Hematopoietic multipotent progenitor cell treated with erythropoietin and hydrocortisone succinate and interleukin-3 and kit ligand, for 17 days (in vitro differentiated cells): ENCODE measurements around the gene ZXDC.

Experiments used
- DNase-seq: peaks from one replicate; pipeline ENCODE4 v3.0.0-alpha.2; 2015; ENCODE audit warnings: low spot score

Gene ZXDC

DNA sequence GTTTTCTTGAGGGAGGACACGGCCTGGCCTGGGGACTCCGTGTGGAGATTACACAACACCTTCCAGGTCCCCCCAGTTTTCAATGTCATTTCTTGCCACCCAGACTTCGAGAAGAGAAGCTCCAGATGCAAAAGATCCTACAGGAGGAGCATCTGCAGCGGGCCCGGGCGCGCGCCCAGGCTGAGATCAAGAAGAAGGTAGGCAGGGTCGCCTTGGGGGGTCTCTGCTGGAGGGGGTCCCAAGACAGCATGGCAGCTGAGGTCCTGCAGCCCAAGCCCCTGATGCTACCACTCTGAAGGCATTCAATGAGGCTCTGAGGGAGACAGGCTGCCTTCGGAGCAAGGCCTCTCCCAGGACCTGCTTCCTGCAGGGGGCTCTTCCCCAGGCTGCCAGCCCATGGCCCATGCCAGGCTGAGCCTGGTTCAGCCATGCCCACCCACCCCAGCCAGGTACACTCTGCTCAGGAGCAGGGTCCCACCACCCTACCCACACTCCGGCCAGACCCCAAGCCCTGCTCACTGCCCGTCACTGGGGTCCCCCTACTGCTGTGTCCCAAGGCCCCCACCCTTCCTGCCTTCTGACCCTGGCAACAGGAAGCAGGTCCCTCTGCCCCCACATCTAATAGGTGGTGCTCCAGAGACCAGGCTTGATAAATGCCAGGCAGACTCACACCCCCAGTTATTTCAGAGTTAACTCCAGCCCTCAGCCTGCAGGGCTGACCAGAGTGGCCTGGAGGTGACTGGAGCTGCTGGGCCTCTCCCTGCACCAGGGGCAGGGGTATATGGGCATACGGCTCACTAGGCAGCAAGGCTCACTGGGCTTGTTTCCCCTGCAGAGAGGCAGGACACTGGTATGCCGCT lies 40.0 kb downstream of the ZXDC start:
- no peak for DNase-seq

DNA sequence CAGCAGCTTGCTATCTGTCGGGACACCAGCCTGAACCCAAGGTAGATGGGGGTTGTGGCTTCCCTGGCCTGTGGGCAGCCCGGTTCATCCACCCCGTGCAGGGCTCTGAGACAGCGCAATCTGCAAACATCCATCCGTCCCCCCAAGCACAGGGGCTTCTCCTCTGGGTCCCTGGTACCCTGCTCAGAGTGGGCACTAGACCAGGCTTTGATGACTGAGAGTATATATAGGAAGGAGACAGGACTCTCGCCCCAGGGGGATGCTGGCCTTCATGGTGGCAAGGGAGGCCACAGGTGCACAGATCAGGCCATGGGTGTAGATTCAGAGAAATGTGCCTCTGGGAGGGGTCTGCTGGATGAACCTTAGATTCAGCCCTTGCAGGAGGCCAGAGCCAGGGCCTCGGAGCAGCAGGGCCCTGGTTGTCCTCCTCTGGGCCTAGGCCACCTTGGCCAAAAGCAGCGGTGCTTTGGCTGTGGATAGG lies 40.7 kb downstream of the ZXDC start:
- DNase-seq = no peak

DNA sequence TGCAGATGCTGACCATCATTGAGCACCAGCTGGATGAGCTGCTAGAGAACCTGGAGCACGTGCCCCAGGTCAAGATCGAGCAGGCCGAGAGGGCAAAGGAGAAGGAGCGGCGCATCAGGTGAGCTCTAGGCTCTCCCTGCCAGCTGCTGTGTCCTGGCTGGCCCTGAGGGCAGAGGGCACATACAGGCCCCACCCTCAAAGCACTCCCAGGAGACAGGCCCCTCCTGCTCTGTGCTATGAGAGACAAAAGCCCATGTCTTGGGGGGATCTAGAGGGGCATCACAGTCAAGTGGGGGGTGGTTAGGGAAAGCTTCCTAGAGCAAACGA lies 41.5 kb downstream of the ZXDC start:
- DNase-seq = no peak

DNA sequence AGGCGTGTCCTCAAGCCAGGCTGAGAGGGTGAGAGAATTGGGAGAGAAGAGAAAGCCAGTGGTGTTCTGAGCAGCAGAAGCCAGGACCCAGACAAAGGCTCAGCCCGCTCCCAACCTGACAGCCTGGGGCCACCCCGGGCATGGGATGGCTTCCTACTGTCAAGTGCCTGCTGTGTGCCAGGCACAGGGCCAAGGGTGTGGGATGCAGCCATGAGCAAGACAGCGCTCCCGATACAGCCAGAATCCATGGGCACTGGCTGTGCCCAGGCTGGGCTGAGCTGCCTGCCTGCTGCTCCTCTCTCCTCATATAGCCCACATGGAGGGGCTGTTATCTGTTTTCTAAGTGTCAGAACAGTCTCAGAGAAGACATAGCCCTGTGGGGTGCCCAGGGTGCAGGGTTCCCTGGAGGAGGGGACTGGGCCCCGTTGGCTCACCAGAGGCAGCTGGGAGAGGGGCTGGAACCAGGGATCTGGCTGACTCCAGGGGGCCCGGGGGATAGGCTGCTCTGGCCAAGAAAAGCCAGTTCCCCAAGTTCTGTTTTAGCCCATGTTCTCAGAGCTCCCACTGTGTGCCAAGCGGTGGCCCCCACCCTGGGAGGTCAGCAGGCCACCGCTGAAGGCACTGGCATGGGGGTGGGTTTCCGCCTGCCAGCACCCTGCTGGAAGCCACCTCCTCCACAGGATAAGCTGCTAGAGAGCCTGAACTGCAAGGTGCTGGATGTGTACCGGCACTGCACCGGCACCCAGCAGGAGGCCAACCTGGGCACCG lies 42.0 kb downstream of the ZXDC start:
- DNase-seq = no peak

DNA sequence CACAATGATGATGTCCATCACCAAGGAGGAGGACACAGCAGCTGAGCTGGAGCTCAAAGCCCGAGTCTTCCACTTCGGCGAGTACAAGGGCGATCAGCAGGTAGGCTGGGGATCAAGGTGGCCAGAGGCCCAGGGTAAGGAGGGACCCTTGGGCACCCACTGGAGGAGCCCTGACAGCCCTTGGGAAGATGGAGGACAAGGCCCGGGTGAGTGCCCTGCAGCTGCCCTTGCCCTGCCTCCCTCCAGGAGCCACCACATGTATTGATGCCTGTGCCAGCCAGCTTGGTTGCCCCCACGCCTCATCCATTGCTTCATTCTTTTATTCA lies 42.6 kb downstream of the ZXDC start:
- no peak for DNase-seq

DNA sequence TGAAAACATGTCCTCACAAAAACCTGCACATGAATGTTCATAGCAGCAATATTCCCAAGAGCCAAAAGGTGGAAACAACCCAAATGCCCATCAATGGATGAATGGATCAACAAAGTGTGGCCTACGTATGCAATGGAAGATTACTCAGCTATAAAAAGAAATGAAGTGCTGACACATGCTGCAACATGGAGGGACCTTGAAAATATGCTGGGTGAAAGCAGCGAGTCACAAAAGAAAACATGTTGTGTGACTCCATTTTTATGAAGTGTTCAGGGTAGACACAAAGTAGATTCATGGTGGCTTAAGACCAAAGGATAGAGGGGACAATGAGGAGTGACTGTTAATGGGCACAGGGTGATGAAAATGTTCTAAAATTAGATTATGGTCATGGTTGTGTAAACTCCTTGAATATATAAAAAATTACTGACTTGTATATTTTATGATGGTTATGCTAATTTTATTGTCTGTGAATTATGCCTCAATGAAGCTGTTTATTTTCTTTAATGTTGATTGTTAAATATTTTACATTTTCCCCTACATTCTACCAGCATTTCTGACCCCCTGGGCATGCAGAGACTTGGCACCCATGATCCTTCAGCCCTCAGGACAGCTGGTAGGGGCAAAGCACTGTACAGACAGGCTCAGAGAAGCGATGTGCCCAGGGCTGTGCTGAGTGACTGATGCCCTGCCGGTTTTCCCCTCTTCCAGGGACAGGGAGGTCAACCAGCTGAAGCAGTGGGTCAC lies 43.2 kb downstream of the ZXDC start:
- DNase-seq = no peak

DNA sequence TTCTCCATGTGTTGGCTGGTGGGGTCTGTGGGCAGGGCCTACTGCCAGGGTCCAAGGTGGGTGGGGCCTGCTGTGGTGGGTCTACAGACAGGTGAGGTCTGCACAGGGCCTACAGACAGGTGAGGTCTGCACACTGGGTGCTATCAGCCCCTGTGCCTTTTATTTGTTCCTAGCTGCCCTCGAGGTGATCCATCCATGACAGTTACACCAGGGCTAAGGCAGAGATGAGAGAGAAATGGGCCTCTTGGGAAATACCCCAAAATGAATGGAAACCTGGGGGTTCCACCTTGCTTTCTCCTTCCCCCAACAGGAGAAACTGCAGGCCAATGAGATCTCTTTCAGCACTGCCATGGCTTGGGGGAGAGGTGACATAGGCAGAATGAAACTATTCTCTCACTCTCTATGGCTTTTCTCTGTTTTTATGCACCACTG lies 44.6 kb downstream of the ZXDC start:
- no peak for DNase-seq

DNA sequence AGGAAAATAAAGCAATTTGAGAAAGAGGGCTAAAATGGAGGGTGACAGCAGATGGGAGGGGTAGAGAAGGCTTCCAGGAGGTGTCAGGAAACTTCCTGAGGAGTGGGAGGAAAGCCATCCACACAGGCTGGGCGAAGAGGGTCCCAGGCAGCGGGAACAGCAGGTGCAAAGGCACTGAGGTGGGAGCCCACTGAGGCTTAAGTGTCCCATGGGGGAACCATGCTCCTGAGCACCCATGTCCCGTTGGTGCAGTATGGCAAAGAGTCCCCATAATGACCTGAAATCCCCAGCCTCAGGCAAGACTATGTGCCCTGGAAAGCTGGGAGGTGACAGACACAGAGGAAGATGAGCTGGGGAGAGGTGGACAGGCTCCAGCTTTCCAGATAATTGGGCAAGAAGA lies 50.9 kb downstream of the ZXDC start:
- no peak for DNase-seq

DNA sequence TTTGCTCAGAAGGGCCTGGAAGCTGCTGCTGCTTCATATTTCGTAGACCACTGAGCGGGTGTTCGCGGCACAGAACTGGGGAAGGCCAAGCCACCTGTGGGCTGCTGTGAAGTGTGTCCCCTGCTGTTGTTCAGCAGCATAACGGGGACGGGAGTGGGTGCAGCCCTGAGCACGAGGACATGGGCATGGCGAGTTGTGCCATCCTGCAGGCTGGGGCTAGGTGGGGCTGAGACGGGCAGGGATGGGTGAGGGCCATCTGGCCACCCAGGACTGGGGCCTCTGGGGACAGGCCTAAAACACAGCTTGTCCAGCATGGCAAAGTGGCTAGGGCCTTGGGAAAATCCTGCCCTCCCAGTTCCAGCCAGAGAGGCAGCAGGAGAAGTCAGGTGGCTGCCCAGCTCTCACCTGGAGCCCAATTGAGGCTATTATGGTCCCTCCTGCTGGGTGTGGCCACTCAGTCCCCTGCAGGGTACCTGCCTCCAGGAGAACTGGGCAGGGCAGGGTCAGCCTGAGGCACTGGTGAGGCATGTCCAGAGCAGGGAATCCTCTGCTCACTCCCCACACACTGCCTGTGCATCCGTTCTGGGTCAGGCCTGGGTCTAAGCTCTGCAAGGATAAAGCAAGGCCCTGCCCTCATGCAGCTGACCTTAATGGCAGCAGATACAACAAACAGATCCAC lies 51.5 kb downstream of the ZXDC start:
- no peak for DNase-seq

DNA sequence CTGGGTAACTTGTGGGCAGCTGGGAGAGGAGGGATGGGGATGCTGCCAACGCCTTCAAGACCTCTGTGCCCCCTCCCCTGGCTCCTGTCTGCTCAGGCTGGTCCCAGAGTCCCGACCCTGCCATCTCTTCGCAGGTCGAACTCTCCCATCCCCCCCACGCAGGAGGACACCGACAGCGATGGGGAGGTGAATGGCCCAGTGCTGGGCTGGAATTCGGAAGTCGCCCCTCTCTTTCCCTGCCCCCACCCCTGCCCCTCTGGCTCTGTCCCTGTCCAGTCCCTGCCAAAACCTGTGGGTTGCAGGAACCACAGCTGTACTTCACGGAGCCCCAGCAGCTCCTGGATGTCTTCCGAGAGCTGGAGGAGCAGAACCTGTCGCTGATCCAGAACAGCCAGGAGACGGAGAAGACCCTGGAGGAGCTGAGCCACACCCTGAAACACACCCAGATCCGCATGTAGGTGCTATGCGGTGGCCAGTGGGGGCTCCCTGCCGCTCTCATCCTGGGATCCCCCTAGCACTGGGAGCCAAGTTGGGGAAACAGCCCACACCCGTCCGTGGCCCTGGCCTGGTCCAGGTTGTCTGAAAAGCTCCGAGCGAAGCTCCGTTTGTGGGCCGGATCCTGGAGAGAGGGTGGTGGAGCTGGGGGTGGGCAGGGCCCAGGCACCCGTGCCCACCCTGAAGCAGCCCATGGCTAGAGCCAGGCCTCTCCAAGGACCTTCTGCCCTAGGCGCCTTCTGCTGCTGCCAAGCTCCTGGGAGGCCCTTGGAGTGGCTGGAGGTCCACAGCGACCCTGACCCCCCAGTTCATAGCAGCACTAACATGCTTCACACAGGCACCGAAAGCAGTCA lies 52.3 kb downstream of the ZXDC start:
- DNase-seq = no peak

DNA sequence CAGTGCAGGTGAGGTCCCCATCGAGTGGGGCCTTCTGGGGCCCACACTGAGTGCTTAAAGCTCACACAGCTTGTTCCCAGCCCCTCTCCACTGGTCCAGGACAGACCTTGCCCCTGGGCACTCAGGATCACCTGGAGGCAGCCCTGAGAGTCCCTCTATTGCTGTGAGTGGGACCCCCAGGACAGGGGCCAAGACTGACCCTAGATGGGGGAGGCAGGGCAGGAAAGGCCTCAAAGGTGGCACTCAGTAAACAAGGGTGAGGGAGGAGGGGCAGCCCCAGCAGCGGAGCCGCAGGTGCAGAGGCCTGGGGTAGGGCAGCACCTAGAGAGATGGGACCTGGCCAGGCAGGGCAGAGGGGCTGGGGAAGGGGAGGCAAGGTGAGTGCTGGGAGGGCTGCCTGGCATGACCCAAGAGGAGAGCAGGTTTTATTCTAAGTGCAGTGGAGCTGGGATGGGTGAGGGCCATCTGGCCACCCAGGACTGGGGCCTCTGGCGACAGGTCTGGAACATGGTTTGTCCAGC lies 53.1 kb downstream of the ZXDC start:
- no peak for DNase-seq

DNA sequence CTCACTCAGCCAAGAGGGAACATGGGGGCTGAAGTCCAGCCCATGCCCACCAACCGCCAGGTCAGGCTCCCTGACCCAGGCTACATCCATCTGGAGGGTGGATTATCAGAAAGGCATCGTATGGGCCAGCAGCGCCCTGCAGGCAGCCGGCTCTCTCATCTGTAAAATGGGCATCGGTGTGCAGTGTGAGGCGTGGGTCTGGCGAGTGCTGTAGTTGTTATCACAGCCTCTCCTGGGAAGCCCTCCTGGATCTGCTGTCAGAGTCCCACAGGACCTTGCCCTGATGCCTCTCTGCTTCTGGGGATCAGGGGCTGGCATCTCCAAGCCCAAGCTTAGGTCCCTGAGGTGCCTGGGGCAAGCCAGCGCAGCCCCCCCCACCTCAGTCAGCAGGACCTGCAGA lies 53.6 kb downstream of the ZXDC start:
- no peak for DNase-seq

DNA sequence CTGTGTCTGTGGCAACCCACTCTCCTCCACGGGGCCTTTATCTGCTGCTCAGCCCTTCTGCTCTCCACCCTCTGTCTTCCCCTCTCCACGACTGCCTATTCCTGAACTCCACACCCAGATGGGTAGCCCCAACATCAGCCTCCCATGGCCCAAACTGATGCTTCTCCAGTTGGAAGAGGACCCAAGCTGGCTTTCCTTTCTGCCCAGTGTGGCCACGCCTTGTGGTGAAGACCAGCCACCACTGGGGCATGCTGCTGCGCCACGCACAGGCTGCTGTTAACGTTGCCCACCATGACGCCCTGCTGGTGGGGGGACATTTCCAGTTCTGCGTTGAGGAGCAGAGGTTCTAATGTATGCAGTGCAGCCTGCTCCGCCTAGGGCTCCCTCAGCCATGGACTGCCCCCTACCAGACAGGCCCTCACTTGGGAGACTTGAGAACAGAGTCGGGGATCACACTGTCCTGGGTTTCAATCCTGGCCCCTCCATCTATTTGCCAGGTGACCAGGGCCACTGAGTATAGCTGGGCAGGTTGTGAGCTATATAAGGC lies 54.0 kb downstream of the ZXDC start:
- DNase-seq = no peak

DNA sequence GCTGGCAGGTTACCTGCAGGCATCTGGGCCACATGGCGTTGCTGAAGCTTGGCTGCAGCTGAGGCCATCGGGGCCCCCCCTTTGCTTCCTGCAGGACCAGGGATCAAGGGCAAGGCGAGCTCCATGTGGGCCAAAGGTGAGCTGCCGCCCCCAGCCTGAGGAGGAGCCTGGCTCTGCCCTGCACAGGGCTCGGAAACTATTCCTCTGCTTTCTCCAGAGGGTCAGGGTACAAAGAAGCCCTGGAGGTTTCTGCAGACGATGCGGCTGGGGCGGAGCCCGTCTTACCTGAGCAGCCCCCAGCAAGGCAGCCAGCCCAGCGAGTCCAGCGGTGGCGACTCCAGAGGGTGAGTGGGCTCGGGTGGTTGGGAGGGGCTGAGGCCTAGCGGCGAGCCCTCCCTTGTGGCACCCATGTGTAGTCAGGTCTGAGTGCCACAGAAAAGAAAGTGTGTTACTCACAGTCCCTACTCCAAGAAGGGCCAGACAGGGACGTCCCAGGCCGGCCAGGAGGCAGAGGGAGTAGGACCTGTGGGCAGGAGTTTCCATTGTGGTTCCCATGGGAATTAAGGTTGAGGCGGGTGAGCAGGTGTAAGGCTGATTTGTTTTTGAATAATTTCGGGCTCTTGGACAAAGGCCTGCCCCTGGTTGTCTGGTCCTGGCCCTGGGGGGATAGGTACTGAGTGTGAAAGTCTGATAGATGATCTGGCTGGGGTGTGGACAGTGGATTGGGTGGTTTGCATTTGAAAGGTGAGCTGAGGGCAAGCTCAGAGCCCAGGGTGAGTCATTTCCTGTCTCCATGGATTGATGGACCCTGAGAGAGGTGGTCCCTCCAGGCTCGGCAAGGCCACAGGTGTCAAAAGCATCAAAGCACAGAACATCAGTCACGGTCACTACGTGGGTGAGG lies 55.6 kb downstream of the ZXDC start:
- DNase-seq = no peak

DNA sequence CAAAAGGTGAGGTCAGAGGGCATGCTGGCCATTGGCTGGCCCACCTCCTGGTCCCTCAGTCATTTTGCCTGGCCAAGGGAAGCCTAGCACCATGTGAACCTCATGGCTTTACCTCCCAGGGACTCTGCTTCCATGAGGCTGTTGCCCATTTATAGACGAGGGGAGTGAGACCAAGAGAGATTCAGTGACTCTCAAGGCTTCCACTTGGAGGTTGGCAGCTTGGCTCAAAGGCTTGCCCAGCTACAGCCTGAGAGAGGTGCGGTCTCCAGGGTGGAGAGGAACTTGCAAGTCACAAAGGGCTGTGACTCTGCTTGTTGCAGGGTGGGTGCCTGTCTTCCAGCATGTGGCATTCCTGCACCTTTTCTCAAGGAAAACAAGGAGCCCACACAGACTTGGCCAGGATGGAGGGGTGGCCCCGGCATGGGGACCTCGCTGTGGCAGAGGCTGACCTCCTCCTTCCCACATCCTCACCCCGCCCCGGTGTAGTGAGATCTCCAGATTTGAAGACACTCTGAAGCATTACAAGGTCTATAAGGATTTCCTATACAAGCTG lies 56.5 kb downstream of the ZXDC start:
- DNase-seq = no peak

DNA sequence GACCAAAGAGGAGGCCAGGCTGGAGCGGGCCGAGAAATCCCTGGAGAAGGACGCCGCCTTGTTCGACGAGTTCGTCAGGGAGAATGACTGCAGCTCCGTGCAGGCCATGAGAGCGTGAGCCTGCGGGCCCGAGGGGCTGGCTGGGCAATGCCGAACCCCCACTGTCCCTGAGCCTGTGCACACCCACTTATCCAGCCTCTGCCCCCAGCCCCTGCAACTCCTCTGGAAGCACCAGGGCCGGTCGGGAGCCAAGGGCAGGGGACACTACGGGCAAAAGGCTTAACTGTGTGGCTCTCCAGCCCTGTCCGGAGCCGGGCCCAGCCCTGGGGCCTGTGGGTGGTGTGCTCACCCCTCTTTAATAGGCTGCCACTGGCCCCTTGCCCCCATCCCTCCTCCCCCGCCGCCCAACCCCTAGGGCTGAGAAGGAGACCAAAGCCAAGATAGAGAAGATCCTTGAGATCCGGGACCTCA lies 57.0 kb downstream of the ZXDC start:
- no peak for DNase-seq

DNA sequence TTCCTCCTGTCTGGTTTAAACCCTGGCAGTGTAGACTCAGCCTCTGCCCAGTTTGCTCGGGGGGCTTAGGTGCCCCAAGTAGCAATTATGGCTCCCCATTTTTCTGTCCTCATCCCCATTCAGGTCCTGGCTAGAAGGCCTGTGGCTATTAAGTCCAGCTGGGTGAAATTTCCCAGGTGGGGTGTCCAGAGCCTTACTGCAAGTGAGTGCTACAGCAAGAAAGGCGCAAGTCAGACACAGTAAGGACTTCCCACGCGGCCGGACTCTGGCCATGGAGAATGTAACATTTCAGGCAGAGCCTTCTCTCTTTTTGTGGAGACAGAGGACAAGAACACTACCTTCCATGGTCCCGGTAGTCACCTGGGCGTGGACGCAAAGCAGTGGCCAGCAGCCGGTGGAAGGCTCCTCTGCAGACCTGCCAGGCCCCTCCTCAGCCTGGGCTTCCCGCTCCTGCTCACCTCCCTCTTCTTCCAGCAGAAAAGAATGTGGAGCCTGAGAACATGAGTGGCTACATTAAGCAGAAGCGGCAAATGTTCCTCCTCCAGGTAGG lies 57.6 kb downstream of the ZXDC start:
- no peak for DNase-seq

DNA sequence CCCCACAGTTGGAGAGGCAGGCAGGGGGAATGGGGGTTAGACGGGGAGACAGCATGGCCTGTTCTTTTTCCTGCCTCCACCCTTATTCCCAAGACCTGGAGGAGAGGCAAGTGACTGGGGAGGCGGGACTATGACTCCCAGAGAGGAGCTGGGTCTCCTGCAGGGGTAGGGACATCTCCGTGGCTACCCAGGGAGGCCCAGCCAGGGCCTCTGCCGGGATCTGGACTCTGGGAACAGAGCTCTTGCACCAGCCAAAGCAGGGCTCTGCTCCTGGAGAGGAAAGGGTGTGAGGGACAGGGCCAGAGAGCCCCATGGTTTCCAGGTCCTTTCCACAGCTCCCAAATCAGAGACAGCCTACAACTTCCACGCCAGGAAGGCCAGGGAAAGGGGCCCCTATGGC lies 58.2 kb downstream of the ZXDC start:
- no peak for DNase-seq

DNA sequence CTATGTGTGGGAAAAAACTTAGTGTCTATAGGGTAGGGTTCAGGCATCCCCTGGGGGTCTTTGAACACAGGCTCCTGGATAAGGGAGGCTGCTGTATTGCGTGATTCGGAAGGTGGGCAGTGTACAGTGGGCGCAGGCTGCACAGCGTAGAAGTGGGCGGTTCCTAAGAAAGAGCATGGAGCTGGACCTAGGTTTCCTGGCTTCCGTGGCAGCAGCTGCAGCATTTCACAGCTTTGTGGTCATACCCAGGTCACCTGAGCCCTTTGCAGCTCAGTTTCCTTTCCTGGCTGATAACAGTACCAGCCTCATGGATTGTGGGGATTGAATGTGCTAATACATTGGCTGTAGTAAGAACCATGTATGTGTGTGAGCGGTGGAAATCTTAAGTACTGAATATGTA lies 58.7 kb downstream of the ZXDC start:
- DNase-seq = no peak
